PC-9 (cell line): Measurements from ENCODE around the gene ATP5PD.

Experiments used
- EZH2 ChIP-seq: fragments of 200-600 bp; sonication (generic); IDR thresholded peaks from 2 replicates; pipeline ENCODE4 v1.8.0; 2017; ENCODE audit warnings: antibody characterized with exemption, low read depth
- TF ChIP-seq, protein P1 (sequence below): fragments of 200-600 bp; sonication (generic); conservative IDR thresholded peaks from 2 replicates; pipeline ENCODE4 v1.6.1; 2017; ENCODE audit warnings: mixed run types, antibody characterized with exemption, mild to moderate bottlenecking, moderate library complexity

DNA sequence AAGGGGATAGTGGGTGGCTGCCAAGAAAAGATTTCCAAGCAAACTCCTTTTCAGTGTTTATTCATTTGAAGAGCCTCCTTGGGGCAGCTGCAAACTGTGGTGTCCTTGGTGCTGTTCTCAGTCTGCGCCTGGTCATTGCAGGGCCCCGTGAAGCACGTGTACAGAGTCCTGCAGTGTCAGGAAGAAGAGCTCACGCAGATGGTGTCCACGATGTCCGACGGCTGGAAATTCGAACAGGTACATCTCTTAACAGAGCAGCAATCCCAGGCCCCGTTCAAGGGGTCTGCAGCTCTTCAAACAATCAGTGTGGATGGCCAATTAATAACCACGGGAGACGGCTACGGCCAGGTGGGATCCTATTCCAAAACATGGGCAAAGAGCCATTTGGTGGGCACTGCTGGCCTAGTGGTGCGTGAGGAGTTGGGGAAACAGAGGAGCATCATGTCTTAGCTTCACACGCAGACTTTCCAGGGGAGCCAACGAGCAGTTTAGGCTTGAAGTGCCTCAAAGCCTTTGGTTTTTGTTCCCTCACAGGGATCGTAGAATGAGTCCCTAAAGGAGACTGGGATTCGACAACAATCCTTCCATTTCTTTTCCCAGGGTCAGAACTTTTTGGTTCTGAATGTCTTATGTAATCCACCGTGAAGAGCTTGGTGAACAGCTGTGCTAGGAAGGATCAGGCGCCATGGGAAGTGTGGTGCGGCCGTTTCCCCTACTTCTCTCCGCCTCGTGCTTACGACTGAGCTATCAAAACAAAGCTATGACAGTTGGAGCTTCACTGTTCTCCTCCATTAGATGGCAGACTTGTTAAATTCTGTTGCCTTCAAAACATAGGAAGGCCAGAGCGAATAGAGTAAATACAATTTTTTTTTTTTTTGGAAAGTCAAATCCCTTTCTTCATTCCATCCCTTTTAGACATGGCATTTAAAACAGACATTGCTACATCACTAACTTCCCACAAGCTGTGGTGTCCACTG lies 12.9 kb upstream of the ATP5PD start:
- TF ChIP-seq, protein P1, sequence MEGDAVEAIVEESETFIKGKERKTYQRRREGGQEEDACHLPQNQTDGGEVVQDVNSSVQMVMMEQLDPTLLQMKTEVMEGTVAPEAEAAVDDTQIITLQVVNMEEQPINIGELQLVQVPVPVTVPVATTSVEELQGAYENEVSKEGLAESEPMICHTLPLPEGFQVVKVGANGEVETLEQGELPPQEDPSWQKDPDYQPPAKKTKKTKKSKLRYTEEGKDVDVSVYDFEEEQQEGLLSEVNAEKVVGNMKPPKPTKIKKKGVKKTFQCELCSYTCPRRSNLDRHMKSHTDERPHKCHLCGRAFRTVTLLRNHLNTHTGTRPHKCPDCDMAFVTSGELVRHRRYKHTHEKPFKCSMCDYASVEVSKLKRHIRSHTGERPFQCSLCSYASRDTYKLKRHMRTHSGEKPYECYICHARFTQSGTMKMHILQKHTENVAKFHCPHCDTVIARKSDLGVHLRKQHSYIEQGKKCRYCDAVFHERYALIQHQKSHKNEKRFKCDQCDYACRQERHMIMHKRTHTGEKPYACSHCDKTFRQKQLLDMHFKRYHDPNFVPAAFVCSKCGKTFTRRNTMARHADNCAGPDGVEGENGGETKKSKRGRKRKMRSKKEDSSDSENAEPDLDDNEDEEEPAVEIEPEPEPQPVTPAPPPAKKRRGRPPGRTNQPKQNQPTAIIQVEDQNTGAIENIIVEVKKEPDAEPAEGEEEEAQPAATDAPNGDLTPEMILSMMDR: peak; percentile 55; the same call in 1 of the 2 replicates
- no peak for TF ChIP-seq EZH2
